Ovary (tissue), 3 donors: ENCODE data around the gene RYK.

Experiments
- POLR2A ChIP-seq: fragments of 450-650 bp; IDR thresholded peaks from one replicate; pipeline ENCODE4 v1.6.1; 2017; ENCODE audit warnings: antibody characterized with exemption, mild to moderate bottlenecking, moderate library complexity
- TF ChIP-seq, protein P1 (sequence below), 3 donors: fragments of 450-650 bp in 2 of 3; fragments of 200-600 bp in 1 of 3; IDR thresholded peaks; one replicate each; pipeline versions ENCODE4 v1.5.1 to v1.8.0; 2016 to 2022; ENCODE audit warnings: antibody characterized with exemption in 3 of 3, mild to moderate bottlenecking in 1 of 3
- donor health status: DM: no; HTN: no; CAD: no.

DNA sequence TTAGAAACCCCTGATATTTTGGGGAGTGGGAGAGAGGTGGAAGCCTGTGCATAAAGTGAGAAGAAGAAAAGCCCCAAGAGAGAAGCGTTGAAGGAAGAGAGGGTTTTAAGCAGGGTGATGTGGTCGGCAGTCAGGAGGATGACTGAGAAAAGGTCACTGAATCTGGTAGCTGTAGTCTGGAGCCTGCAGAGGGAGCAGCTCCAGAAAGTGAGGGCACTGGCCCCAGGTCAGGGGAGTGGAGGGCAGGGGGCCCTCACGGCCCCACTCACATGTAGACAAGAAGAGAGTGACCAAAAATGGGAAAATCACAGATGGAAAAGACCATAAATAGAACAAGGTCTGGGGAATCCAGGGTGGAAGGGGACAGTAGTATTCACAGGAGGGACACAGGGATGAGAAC, 105.5 kb downstream of the RYK start:
- TF ChIP-seq, protein P1, sequence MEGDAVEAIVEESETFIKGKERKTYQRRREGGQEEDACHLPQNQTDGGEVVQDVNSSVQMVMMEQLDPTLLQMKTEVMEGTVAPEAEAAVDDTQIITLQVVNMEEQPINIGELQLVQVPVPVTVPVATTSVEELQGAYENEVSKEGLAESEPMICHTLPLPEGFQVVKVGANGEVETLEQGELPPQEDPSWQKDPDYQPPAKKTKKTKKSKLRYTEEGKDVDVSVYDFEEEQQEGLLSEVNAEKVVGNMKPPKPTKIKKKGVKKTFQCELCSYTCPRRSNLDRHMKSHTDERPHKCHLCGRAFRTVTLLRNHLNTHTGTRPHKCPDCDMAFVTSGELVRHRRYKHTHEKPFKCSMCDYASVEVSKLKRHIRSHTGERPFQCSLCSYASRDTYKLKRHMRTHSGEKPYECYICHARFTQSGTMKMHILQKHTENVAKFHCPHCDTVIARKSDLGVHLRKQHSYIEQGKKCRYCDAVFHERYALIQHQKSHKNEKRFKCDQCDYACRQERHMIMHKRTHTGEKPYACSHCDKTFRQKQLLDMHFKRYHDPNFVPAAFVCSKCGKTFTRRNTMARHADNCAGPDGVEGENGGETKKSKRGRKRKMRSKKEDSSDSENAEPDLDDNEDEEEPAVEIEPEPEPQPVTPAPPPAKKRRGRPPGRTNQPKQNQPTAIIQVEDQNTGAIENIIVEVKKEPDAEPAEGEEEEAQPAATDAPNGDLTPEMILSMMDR (IDR thresholded peaks at IDR 0.05), result no peak
- TF ChIP-seq POLR2A, result no peak
